ENCODE results near the gene PLA2G4C.

- TF ChIP-seq CTCF (IDR thresholded peaks at IDR 0.05): no peak
- no peak for TF ChIP-seq EP300 (IDR thresholded peaks at IDR 0.05)
- no peak for TF ChIP-seq POLR2A (IDR thresholded peaks at IDR 0.05)
Observed at GRCh38 chr19:48053856-48054255, 56.8 kb downstream of the PLA2G4C start.
